Smooth muscle cell (in vitro differentiated cells): ENCODE results near the gene ZNF428. TPM values are rescaled to one million over a fixed set of nuclear protein-coding genes. Genes with fewer than 3 reads are reported as not detected.

Experiments
- DNase-seq: peaks from one replicate; lab custom pipeline; 2025; ENCODE audit not compliant: unreplicated experiment; lab: John Stamatoyannopoulos, UW
- H2AFZ ChIP-seq: fragments of 200-600 bp; sonication (generic); 2 replicates; pipeline ENCODE4 v1.6.0; 2016; ENCODE audit warnings: antibody characterized with exemption, low read depth, mild to moderate bottlenecking
- H3F3A ChIP-seq: fragments of 200-600 bp; sonication (generic); 2 replicates; pipeline ENCODE4 v1.6.0; 2017; ENCODE audit warnings: antibody characterized with exemption, low read depth
- H3K27ac ChIP-seq: fragments of 200-600 bp; sonication (generic); 2 replicates; pipeline ENCODE4 v1.5.1; 2016; ENCODE audit warnings: low read depth, mild to moderate bottlenecking
- H3K27me3 ChIP-seq: fragments of 200-600 bp; sonication (generic); 2 replicates; pipeline ENCODE4 v1.6.1; 2016; ENCODE audit warnings: low read depth, mild to moderate bottlenecking
- H3K36me3 ChIP-seq: fragments of 200-600 bp; sonication (generic); 2 replicates; pipeline ENCODE4 v1.5.1; 2016; ENCODE audit warnings: low read depth
- H3K4me1 ChIP-seq: fragments of 200-600 bp; sonication (generic); 2 replicates; pipeline ENCODE4 v1.5.1; 2016; ENCODE audit warnings: low read depth
- H3K4me2 ChIP-seq: fragments of 200-600 bp; sonication (generic); 2 replicates; pipeline ENCODE4 v1.6.0; 2016; ENCODE audit warnings: mild to moderate bottlenecking
- H3K4me3 ChIP-seq: fragments of 200-600 bp; sonication (generic); 2 replicates; pipeline ENCODE4 v1.5.1; 2016; ENCODE audit warnings: mild to moderate bottlenecking
- H3K79me2 ChIP-seq: fragments of 200-600 bp; sonication (generic); 2 replicates; pipeline ENCODE4 v1.6.0; 2016; ENCODE audit warnings: low read depth, mild to moderate bottlenecking
- H3K9ac ChIP-seq: fragments of 200-600 bp; sonication (generic); 2 replicates; pipeline ENCODE4 v1.6.0; 2016; ENCODE audit warnings: low read depth
- H3K9me3 ChIP-seq: fragments of 200-600 bp; sonication (generic); replicated peaks from 2 replicates; pipeline ENCODE4 v1.5.1; 2016; ENCODE audit warnings: low read depth
- H4K20me1 ChIP-seq: fragments of 200-600 bp; sonication (generic); 2 replicates; pipeline ENCODE4 v1.6.0; 2016; ENCODE audit warnings: low read depth
- CTCF ChIP-seq: fragments of 200-600 bp; sonication (generic); IDR thresholded peaks from 2 replicates; pipeline ENCODE4 v1.5.1; 2017; ENCODE audit warnings: borderline replicate concordance, mild to moderate bottlenecking, antibody characterized with exemption; ENCODE audit not compliant: insufficient read depth, poor library complexity, severe bottlenecking
- WGBS: methylation state at CpG from one replicate; pipeline ENCODE4 v1.1.7; 2016; ENCODE audit warnings: low lambda C conversion rate; 5-methylcytosine and 5-hydroxymethylcytosine counted together
- polyA plus RNA-seq: library from polyadenylated mRNA; unstranded; fragments of >200 nt; fragmentation: Nextera tagmentation; extraction: Ambion mirVana; gene quantifications from 2 replicates; pipeline ENCODE4 v1.2.1, GENCODE V29; 2016
- total RNA-seq: library from RNA; depleted of rRNA; stranded (reverse); fragments of >200 nt; gene quantifications from 2 replicates; pipeline ENCODE4 v1.2.3, GENCODE V29; 2014

ZNF428 gene
- total and polyA plus RNA-seq, 2 experiments from 2014 or later: 20.3 to 63.1 TPM

- Histone ChIP-seq H3K36me3 (no peaks in the 10 kb centered on the region), H3K4me3 (peak overlapping the region; percentile 36), H3K79me2 (no peaks in the 10 kb centered on the region), H2AFZ (peak overlapping the region; percentile 59), H3K4me2 (peak overlapping the region; percentile 79), H3K9ac (peak overlapping the region; percentile 29), H3K9me3 (no peaks in the 10 kb centered on the region), H3F3A (no peaks in the 10 kb centered on the region), H3K4me1 (peaks cover 7% of the 10 kb centered on the region), H4K20me1 (no peaks in the 10 kb centered on the region), H3K27me3 (peaks cover 24% of the 10 kb centered on the region), H3K27ac (no peak overlapping the region)
- TF ChIP-seq CTCF: no peak
- no peak for DNase-seq
- WGBS: 15% methylated on average over 17 of the region's 17 CpGs
Observed at GRCh38 chr19:43634872-43635560, 15.6 kb upstream of the ZNF428 start.

GRCh38 chr19:43634506-43634871, 15.1 kb upstream of the ZNF428 start:
- H3K36me3 ChIP-seq: no peaks in the 10 kb centered on the region
- no peak overlapping the region for H3K9ac ChIP-seq
- peaks cover 7% of the 10 kb centered on the region for H3K4me1 ChIP-seq
- H3K27me3 ChIP-seq: peaks cover 22% of the 10 kb centered on the region
- H3K4me3 ChIP-seq: peak overlapping the region; percentile 36
- peak overlapping the region; percentile 59 for H2AFZ ChIP-seq
- H3F3A ChIP-seq: no peaks in the 10 kb centered on the region
- no peak overlapping the region for H3K27ac ChIP-seq
- H3K79me2 ChIP-seq: no peaks in the 10 kb centered on the region
- TF ChIP-seq CTCF: no peak
- WGBS: 50% methylated on average over 2 of the region's 5 CpGs
- no peak for DNase-seq
- H3K4me2 ChIP-seq: peak overlapping the region; percentile 79
- H3K9me3 ChIP-seq: no peaks in the 10 kb centered on the region
- no peaks in the 10 kb centered on the region for H4K20me1 ChIP-seq

- no peak overlapping the region for H3K4me3 ChIP-seq
- no peaks in the 10 kb centered on the region for H3K9me3 ChIP-seq
- H4K20me1 ChIP-seq: no peaks in the 10 kb centered on the region
- no peak for TF ChIP-seq CTCF
- H3K36me3 ChIP-seq: no peaks in the 10 kb centered on the region
- H2AFZ ChIP-seq: no peak overlapping the region
- H3K79me2 ChIP-seq: no peaks in the 10 kb centered on the region
- H3K4me1 ChIP-seq: peaks cover 7% of the 10 kb centered on the region
- 86% methylated on average over 5 of the region's 5 CpGs for whole genome bisulfite sequencing
- H3K9ac ChIP-seq: no peak overlapping the region
- peaks cover 19% of the 10 kb centered on the region for H3K27me3 ChIP-seq
- no peak overlapping the region for H3K27ac ChIP-seq
- no peak overlapping the region for H3K4me2 ChIP-seq
- no peak for DNase-seq
- no peaks in the 10 kb centered on the region for H3F3A ChIP-seq
Observed at GRCh38 chr19:43634068-43634467, 14.6 kb upstream of the ZNF428 start.

- DNase-seq: no peak
- no peak for TF ChIP-seq CTCF
- no peak overlapping the region for H2AFZ ChIP-seq
Observed at GRCh38 chr19:43633520-43633919, 14.1 kb upstream of the ZNF428 start.

More at GRCh38 chr19:43633520-43633919, 14.1 kb upstream of the ZNF428 start:
- no peaks in the 10 kb centered on the region for H3K79me2 ChIP-seq
- no peak overlapping the region for H3K4me2 ChIP-seq
- 84% methylated on average over 4 of the region's 4 CpGs for WGBS
- peaks cover 7% of the 10 kb centered on the region for H3K4me1 ChIP-seq
- no peaks in the 10 kb centered on the region for H3K9me3 ChIP-seq
- H3K36me3 ChIP-seq: no peaks in the 10 kb centered on the region
- peaks cover 13% of the 10 kb centered on the region for H3K27me3 ChIP-seq
- H3K4me3 ChIP-seq: no peak overlapping the region
- H4K20me1 ChIP-seq: no peaks in the 10 kb centered on the region
- no peak overlapping the region for H3K9ac ChIP-seq
- H3K27ac ChIP-seq: no peak overlapping the region
- H3F3A ChIP-seq: no peaks in the 10 kb centered on the region
